GM19395 (cell line): Measurements from ENCODE around the gene FAM53B.
"Not testable (repeated sequence)": the region's sequence is repeated elsewhere in the genome, so short reads cannot be mapped to it uniquely, and the experiment has no call there.

Experiments
- ATAC-seq: cut with Tn5 transposase; IDR thresholded peaks from one replicate; pipeline ENCODE4 v1.9.1; 2021; ENCODE audit warnings: mild to moderate bottlenecking, moderate library complexity; ENCODE audit not compliant: unreplicated experiment

Gene FAM53B

GRCh38 chr10:124744102-124745050 is at the start of gene FAM53B:
Gene FAM53B (minus strand): TSS chr10:124744378. CDS start chr10:124706713, 37,665 bp downstream.
- ATAC-seq: peak; percentile 56

GRCh38 chr10:124792998-124793352 is 48.8 kb upstream of the FAM53B start:
- ATAC-seq: no peak

GRCh38 chr10:124791547-124792348 is 47.6 kb upstream of the FAM53B start, which contains the start of gene EEF1AKMT2:
Gene EEF1AKMT2 (minus strand): TSS chr10:124791887. CDS start chr10:124791833, 54 bp downstream.
- ATAC-seq: peak; percentile 89

- not testable (repeated sequence) for ATAC-seq
These were observed 38.7 kb upstream of the FAM53B start for GRCh38 chr10:124782900-124783299.

GRCh38 chr10:124768791-124769190 is 24.6 kb upstream of the FAM53B start:
- no peak for ATAC-seq

GRCh38 chr10:124765256-124765655 is 21.1 kb upstream of the FAM53B start:
- no peak for ATAC-seq

GRCh38 chr10:124763267-124763666 is 19.1 kb upstream of the FAM53B start:
- no peak for ATAC-seq

- no peak for ATAC-seq
These were observed 18.1 kb upstream of the FAM53B start for GRCh38 chr10:124762281-124762680.

GRCh38 chr10:124756156-124756903 is 12.2 kb upstream of the FAM53B start:
- ATAC-seq: no peak

- no peak for ATAC-seq
These were observed 11.4 kb upstream of the FAM53B start for GRCh38 chr10:124755581-124755980.

- no peak for ATAC-seq
These were observed 10.0 kb upstream of the FAM53B start for GRCh38 chr10:124754227-124754626.

- no peak for ATAC-seq
These were observed 4.9 kb upstream of the FAM53B start for GRCh38 chr10:124748953-124749645.

GRCh38 chr10:124748166-124748565 is 4.0 kb upstream of the FAM53B start:
- ATAC-seq: no peak

GRCh38 chr10:124747745-124748144 is 3.6 kb upstream of the FAM53B start:
- ATAC-seq: no peak

GRCh38 chr10:124746992-124747391 is 2.8 kb upstream of the FAM53B start:
- no peak for ATAC-seq

- ATAC-seq: not testable (repeated sequence)
These were observed 2.3 kb upstream of the FAM53B start for GRCh38 chr10:124746447-124746846.

- ATAC-seq: no peak
These were observed 1.5 kb upstream of the FAM53B start for GRCh38 chr10:124745673-124746072.

GRCh38 chr10:124745252-124745651 is 1.1 kb upstream of the FAM53B start:
- no peak for ATAC-seq

- peak; percentile 25 for ATAC-seq
These were observed 732 bp downstream of the FAM53B start for GRCh38 chr10:124743191-124744101.
